ENCODE data around the gene PTPN1. TPM values are rescaled to one million over a fixed set of nuclear protein-coding genes. Genes with fewer than 3 reads are reported as not detected.
A peak's percentile ranks its signal among the peaks of the same experiment; 100 is the strongest.

Gene PTPN1
- total RNA-seq, 2 experiments from 2014 or later = 82.3 to 82.8 TPM

DNA sequence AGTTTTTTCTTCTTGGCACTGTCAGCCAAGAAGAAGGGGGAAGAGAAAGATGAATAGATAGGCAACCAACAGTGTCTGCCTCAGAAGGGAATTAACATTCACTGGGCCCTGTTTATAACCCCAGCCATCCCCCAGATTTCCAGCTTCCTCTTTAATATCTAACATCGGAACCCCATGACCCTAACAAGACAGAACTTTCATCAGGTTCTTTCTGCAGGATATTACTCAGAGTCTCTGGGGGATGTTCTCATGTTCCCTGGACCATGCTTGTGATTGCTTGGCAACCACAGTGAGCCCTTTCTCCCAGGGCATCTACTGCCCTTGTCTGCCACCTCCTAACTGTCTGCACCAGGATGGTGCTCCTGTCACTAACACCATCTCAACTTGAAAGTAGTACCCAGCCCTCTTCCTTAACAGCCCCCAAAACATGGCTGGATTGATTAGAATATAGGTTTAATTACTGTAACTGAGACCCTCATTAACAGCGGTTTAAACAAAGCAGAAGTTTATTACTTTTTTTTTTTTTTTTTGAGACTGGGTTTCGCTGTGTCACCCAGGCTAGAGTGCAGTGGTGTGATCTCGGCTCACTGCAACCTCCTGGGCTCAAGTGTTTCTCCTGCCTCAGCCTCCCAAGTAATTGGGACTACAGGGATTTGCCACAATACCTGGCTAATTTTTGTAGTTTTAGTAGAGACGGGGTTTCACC, 12.0 kb upstream of the PTPN1 start:
- H3K4me3 ChIP-seq (ENCODE audit: low read length) = no peak overlapping the region
- Mint-ChIP-seq H3K27ac (no peak overlapping the region), H3K9me3 (no peaks in the 10 kb centered on the region), H3K27me3 (no peaks in the 10 kb centered on the region), H3K4me1 (ENCODE audit: low read depth) (no peaks in the 10 kb centered on the region), H3K36me3 (ENCODE audit: low read depth) (no peaks in the 10 kb centered on the region), H3K4me3 (no peak overlapping the region)
- CTCF ChIA-PET = interaction anchor here (1.1 kb wide), 1 partner anchor 77 kb away, joined by 4 read pairs; no protein-coding TSS in a partner anchor
- H3K4me1 ChIP-seq (ENCODE audit: insufficient read depth, low read length) = peaks cover 3% of the 10 kb centered on the region
- H3K36me3 ChIP-seq (ENCODE audit: insufficient read depth, low read length) = no peaks in the 10 kb centered on the region
- no peak overlapping the region for H3K27ac ChIP-seq (ENCODE audit: low read depth in 1 of 2, low read length in 2 of 2)
- H3K9me3 ChIP-seq (ENCODE audit: control insufficient read depth in 1 of 2, insufficient read depth in 1 of 2, low read length in 2 of 2) = no peaks in the 10 kb centered on the region
- TF ChIP-seq, protein P1, sequence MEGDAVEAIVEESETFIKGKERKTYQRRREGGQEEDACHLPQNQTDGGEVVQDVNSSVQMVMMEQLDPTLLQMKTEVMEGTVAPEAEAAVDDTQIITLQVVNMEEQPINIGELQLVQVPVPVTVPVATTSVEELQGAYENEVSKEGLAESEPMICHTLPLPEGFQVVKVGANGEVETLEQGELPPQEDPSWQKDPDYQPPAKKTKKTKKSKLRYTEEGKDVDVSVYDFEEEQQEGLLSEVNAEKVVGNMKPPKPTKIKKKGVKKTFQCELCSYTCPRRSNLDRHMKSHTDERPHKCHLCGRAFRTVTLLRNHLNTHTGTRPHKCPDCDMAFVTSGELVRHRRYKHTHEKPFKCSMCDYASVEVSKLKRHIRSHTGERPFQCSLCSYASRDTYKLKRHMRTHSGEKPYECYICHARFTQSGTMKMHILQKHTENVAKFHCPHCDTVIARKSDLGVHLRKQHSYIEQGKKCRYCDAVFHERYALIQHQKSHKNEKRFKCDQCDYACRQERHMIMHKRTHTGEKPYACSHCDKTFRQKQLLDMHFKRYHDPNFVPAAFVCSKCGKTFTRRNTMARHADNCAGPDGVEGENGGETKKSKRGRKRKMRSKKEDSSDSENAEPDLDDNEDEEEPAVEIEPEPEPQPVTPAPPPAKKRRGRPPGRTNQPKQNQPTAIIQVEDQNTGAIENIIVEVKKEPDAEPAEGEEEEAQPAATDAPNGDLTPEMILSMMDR (IDR thresholded peaks at IDR 0.05) = no peak
- DNase-seq (peak in 2 of 14 experiments; percentile 51 to 61), ATAC-seq (ENCODE audit: poor library complexity) (no peak)
- POLR2A ChIA-PET = no interaction called here
- H3K27me3 ChIP-seq (ENCODE audit: control insufficient read depth in 1 of 2, insufficient read depth in 2 of 2, low read length in 2 of 2) = no peaks in the 10 kb centered on the region
- intact Hi-C loops (cut with DNase I, micrococcal nuclease) = no loop called here

DNA sequence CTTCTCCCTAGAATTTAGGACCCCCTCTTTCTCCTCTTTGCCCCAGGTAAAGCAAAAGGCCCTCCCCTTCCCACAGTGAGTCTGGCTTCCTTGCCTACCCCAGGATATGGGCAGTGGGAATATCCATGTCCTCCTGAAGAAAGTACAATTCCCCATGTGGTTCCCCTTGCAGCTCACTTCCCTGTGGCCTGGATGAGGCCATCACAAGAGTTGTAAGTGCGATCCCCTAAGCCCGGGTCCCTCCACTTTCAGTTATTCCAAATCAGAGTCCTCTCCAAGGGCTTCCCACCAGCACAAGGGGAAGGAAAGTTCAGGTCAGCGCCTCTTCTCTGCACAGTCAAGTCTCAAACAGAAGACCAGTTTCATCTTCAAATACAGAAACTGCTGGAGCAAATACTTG, 10.2 kb upstream of the PTPN1 start:
- DNase-seq (no peak), ATAC-seq (ENCODE audit: poor library complexity) (no peak)
- Mint-ChIP-seq H3K27ac (no peak overlapping the region), H3K9me3 (no peaks in the 10 kb centered on the region), H3K4me3 (no peak overlapping the region), H3K4me1 (ENCODE audit: low read depth) (peaks cover 5% of the 10 kb centered on the region), H3K36me3 (ENCODE audit: low read depth) (no peaks in the 10 kb centered on the region), H3K27me3 (no peaks in the 10 kb centered on the region)
- POLR2A ChIA-PET = interaction anchor here (1.7 kb wide), 1 partner anchor 10 kb away, joined by 6 read pairs; the partner anchor contains the start of gene PTPN1
- CTCF ChIA-PET = no interaction called here
- Histone ChIP-seq H3K4me3 (ENCODE audit: low read length) (no peak overlapping the region), H3K9me3 (ENCODE audit: control insufficient read depth in 1 of 2, insufficient read depth in 1 of 2, low read length in 2 of 2) (no peaks in the 10 kb centered on the region), H3K4me1 (ENCODE audit: insufficient read depth, low read length) (peaks cover 7% of the 10 kb centered on the region), H3K27ac (ENCODE audit: low read depth in 1 of 2, low read length in 2 of 2) (no peak overlapping the region), H3K27me3 (ENCODE audit: control insufficient read depth in 1 of 2, insufficient read depth in 2 of 2, low read length in 2 of 2) (no peaks in the 10 kb centered on the region), H3K36me3 (ENCODE audit: insufficient read depth, low read length) (no peaks in the 10 kb centered on the region)
- TF ChIP-seq, protein P1 (IDR thresholded peaks at IDR 0.05) = no peak
- intact Hi-C loops (cut with DNase I, micrococcal nuclease) = no loop called here

DNA sequence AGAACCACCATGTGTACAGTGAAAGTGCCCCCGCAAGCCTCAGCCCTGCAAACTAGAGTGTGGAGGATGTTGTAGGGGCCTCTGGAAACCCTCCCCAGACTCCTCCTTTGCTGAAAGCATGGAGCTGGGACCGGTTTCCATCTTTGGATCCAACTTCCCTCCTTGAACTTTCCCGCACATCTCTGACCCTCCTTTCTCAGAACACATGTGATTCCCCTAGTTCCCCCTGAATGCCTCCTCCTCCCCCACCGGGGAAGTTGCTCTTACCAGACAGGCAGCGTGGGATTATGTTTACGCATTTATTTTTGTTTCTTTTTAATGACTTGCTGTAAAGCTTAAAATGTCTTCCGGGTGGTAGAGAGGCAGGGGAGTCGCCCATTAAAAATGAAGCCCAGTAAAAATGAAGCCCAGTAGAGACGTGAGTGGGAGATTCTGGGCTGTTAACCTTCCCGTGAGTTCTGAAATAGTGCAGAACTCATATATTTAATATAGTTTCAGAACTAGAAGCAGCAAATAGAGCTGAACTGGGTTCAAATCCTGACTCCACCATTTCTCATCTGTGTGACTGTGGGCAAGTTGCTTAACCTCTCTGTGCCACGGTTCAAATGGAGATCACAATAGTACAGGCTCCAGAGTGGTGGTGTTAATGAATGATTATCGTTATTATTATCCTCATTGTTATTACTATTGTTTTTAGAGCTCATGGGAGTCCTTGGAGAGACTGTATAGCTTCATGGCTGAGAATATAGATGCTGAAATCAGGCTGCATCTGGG, 8.0 kb upstream of the PTPN1 start:
- H3K4me3 Mint-ChIP-seq = no peak overlapping the region
- no peaks in the 10 kb centered on the region for H3K9me3 Mint-ChIP-seq
- no peaks in the 10 kb centered on the region for H3K36me3 ChIP-seq (ENCODE audit: insufficient read depth, low read length)
- no peaks in the 10 kb centered on the region for H3K27me3 ChIP-seq (ENCODE audit: control insufficient read depth in 1 of 2, insufficient read depth in 2 of 2, low read length in 2 of 2)
- ChIA-PET POLR2A (no interaction called here), CTCF (interaction anchor here (0.9 to 1.3 kb wide), 3 partner anchors 10 to 86 kb away, joined by 4 to 5 read pairs (median 5); no protein-coding TSS in a partner anchor)
- no peak overlapping the region for H3K4me3 ChIP-seq (ENCODE audit: low read length)
- peaks cover 5% of the 10 kb centered on the region for H3K4me1 Mint-ChIP-seq (ENCODE audit: low read depth)
- ATAC-seq (ENCODE audit: poor library complexity) (no peak), DNase-seq (no peak)
- no peaks in the 10 kb centered on the region for H3K27me3 Mint-ChIP-seq
- H3K36me3 Mint-ChIP-seq (ENCODE audit: low read depth) = no peaks in the 10 kb centered on the region
- H3K9me3 ChIP-seq (ENCODE audit: control insufficient read depth in 1 of 2, insufficient read depth in 1 of 2, low read length in 2 of 2) = no peaks in the 10 kb centered on the region
- intact Hi-C loops (cut with DNase I, micrococcal nuclease) = no loop called here
- no peak overlapping the region for H3K27ac Mint-ChIP-seq
- H3K27ac ChIP-seq (ENCODE audit: low read depth in 1 of 2, low read length in 2 of 2) = no peak overlapping the region
- TF ChIP-seq, protein P1 (IDR thresholded peaks at IDR 0.05) = no peak
- H3K4me1 ChIP-seq (ENCODE audit: insufficient read depth, low read length) = peaks cover 7% of the 10 kb centered on the region

Measured in CD4-positive, alpha-beta T cell (primary cell).